NCI-H748 (cell line): ENCODE results near the gene PFKFB3.
"Not testable (repeated sequence)": the region's sequence is repeated elsewhere in the genome, so short reads cannot be mapped to it uniquely, and the experiment has no call there.

Experiments
- DNase-seq: peaks from one replicate; lab custom pipeline; 2025; ENCODE audit not compliant: unreplicated experiment; lab: John Stamatoyannopoulos, UW

The PFKFB3 gene

DNA sequence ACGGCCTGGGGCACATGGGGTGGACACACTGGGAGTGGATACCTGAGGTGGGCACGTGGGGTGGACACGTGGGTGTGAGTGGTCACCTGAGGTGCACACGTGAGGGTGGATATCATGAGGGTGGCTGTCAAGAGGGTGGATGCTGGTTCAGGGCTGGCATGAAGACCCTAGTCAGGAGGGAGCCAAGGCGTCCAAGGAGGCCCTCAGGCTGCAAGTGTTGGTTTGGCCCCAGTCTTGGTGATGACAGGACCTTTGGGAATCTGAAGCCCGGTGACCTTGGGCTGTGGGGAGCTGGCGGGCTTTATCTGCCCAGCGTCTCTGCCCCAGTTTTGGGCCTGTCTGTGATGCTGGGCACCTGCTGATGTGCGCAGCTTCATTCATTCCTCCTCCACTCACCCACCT is 24.9 kb upstream of the PFKFB3 start:
- DNase-seq, result no peak

DNA sequence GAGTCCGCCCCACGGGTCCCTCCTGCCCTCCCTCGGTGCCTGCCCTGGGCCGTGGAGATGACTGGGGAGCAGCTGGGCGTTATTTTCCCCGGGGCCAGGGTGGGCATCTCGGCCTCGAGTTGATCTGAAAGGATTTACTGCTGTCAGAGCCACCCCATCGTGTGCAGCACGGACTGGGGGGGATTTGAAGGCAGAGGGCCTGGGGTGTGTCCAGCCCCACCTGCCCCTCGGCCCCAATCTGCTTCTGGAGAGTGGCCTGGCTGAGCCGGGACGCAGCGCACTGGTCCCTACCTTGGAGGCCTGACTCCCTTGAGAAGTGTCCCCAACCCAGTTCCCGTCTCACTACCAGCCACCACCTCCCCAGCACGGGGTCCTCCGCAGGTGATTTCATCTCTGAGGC is 24.2 kb upstream of the PFKFB3 start:
- DNase-seq, result no peak

DNA sequence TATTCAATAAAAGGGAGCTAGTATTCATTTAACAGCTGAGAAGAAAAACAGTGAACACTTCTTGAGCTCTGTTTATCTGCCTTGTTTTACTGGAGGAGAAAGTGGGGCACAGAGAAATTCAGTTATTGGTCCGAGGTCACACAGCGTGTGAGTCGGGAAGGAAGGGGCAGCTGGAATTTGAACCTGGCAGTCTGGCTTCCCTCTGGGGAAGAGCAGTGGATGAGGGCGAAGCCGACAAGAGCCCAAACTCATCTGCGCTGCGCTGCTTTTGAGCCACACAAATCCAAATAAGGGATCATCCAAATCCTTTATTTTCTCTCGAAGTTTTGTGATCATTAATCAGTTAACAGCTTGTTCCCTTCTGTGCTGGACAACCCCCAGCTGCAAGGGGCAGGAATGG is 23.7 kb upstream of the PFKFB3 start:
- DNase-seq, result no peak

DNA sequence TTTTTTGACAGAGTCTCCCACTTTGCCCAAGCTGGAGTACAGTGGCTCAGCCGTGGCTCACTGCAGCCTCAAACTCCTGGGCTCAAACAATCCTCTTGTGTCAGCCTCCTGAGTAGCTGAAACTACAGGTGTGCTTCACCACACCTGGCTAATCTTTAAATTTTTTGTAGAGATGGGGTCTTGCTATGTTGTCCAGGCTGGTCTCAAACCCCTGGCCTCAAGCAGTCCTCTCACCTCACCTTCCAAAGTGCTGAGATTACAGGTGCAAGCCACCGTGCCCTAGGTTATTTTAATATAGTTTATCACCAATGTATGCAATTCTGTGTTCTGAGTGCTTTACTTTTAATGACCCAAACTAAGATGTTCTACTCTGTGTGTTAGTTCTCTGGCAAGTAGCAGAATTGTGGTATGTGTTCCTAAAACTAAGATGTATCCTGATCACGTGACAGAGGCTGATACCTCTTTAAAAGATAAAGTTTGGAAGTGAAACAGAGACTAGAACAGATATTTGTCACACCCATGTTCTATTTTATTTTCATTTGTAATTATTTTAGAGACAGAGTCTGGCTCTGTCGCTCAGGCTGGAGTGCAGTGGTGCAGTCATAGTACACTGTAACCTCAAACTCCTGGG is 22.1 kb upstream of the PFKFB3 start:
- DNase-seq, result no peak

GRCh38 chr10:6181249-6181648 is 21.5 kb upstream of the PFKFB3 start:
- DNase-seq, result no peak

DNA sequence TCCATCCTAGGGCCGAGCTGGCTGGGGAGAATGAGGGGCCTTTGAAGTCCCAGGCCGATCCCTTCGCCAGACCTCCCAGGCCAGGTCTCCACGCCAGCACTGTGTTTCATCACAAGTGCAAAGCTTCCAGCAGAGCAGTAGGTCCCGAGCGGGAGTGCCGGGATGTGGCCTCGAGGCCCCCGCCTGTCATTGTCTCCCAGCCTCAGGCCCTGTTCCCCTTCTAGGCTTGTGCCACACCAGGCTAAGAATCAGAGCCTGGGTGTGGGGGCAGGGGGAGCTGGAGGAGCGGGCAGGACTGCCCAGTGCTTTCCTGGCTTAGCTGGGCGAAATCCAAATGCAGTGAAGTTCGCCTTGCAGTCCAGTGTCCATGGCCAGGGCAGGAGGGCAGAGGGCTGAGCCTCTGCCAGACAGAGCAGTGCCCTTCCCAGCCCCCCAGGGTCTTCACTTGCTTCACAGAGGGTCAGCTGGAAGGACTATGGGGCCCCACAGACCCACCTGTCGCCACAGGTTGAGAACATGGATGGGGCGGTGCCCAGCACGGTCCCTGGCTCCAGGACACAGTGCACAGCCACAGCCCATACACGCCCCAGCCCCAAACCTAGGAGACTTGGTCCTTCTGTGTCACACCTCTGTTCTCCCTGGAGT is 20.2 kb upstream of the PFKFB3 start:
- no peak for DNase-seq

- no peak for DNase-seq
Measured at GRCh38 chr10:6185039-6185716, 17.6 kb upstream of the PFKFB3 start.

DNA sequence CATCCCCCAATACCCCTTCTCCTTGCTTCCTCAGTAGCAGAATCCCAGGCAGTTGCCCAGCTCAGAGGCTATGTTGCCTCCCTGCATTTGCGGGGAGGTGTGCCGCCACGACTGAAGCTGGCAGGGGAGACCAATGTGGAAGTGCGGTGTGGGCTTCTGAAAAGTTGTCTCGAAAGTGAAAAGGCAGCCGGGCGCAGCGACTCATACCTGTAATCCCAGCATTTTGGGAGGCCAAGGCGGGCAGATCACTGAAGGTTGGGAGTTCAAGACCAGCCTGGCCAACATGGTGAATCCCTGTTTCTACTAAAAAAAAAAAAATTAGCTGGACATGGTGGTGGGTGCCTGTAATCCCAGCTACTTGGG is 15.9 kb upstream of the PFKFB3 start:
- DNase-seq, result no peak

DNA sequence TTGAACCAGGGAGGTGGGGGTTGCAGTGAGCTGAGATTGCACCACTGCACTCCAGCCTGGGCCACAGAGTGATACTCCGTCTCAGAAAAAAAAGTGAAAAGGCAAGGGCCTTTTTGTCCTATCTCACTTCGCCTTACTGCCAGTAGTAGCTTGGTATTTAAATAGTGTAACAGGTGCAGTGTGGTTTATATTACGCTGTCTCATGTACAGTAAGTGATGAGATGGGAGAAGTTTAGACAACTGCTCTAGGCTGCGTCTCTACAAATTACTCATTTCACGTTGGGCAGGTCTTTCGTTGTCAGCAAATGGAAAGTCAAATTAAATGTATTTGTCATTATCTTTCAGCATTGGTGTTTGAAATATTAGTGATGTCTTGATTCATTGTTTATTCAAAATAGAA is 15.5 kb upstream of the PFKFB3 start:
- DNase-seq, result no peak

- not testable (repeated sequence) for DNase-seq
Measured at GRCh38 chr10:6190033-6190432, 12.7 kb upstream of the PFKFB3 start.

DNA sequence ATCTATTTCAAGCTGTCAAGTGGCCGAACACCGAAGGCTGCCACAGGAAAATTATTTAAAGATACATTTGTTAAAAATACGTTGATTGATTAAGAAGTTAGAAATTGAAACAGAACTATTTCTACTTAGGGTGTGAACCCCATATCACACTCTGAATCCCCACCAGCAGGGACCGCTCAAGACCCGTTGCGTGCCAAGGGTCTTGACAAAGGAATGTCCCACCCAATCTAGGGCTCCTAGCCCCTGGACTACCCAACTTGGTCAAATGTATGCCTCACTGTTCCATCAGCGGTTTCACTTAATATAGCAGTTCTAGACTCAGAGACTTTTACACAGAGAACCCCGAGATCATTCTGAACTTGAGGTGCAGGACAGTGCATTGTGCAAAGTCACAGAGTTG is 11.6 kb upstream of the PFKFB3 start:
- no peak for DNase-seq

- DNase-seq, result no peak
Measured at GRCh38 chr10:6191569-6191968, 11.2 kb upstream of the PFKFB3 start.

GRCh38 chr10:6193342-6193741 is 9.4 kb upstream of the PFKFB3 start:
- not testable (repeated sequence) for DNase-seq

GRCh38 chr10:6194311-6194710 is 8.4 kb upstream of the PFKFB3 start:
- no peak for DNase-seq

DNA sequence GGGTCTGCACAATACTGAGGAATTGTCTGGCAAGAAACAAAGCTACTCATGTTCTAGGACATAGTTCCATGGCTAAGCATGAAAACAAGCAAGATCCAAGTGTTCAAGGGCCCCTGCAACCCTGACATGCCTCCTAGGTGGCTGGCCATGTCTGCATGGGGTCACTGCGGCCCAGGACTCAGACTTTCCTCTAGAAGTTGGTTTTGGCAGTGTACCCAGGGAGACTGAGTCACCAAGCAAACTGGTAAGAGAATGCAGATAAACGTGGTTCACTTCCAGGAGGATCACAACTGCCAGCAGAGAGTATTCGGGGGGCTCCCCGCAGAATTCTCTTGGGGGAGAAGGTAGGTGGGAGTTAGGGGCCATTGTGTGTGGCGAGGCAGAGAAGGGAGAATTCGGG is 7.4 kb upstream of the PFKFB3 start:
- DNase-seq, result no peak

- no peak for DNase-seq
Measured at GRCh38 chr10:6195846-6196245, 6.9 kb upstream of the PFKFB3 start.

DNA sequence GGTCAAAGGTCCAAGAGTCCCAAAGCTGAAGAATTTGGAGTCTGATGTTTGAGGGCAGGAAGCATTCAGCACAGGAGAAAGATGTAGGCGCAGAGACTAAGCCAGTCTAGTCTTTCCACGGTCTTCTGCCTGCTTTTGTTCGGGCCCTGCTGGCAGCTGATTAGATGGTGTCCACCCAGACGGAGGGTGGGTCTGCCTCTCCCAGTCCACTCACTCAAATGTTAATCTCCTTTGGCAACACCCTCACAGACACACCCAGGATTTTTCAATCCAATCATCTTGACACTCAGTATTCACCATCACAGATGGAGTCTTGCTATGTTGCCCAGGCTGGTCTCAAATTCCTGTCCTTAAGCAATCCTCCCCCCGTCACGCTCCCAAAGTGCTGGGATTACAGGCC is 6.2 kb upstream of the PFKFB3 start:
- DNase-seq, result not testable (repeated sequence)

GRCh38 chr10:6197321-6197720 is 5.4 kb upstream of the PFKFB3 start:
- DNase-seq, result no peak

DNA sequence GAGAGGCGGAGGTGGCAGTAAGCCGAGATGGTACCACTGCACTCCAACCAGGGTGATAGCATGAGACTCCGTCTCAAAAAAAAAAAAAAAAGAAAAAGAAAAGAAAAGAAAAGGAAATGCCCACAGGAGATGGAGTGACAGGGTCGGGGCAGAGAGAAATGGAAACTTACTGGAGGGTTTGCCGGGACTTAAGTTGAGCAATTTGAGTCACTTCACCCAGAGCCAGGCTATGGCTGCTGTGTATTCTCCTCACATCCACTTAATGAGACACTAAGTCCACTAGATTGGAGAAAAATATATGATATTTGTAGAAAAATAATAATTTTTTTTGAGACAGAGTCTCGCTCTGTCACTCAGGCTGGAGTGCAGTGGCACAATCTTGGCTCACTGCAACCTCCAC is 4.6 kb upstream of the PFKFB3 start:
- DNase-seq, result no peak

DNA sequence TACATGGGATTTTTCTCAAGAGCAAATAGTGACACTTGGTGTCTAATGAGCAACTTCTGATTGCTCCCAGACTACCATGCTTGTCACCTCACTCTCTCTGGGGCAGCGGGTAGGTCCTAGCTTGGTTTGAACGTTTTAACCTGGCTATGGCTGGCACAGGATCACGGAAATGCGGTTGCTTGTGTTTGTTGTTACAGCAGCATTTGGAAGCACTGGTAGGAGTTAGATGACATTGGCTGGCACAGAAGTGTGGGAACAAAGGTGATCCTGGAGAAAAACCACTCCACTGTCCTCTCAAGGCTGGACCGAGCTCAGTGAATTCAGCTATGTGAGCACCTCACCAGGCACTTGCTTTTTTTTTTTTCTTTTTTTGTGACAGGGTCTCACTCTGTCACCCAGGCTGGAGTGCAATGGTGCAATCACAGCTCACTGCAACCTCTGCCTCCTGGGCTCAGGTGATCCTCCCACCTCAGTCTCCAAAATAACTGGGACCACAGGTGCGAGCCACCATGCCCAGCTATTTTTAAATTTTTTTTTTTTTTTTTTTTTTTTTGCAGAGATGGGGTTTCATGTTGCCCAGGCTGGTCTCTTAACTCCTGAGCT is 3.5 kb upstream of the PFKFB3 start:
- no peak for DNase-seq

DNA sequence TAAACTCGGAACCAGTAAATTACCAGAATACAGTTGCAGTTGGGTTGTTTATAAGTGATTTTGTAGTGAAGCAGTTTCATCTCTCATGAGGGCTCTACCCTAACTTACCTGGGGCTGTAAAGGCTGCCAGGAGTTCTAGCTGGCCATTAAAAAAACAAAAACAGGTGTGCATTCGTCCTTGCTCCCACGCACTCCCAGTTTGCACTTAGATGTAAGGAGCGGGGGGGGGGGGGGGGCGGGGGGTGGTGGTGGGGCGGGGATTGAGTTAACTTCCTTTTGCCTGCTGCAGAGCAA is 2.3 kb upstream of the PFKFB3 start:
- DNase-seq, result no peak

DNA sequence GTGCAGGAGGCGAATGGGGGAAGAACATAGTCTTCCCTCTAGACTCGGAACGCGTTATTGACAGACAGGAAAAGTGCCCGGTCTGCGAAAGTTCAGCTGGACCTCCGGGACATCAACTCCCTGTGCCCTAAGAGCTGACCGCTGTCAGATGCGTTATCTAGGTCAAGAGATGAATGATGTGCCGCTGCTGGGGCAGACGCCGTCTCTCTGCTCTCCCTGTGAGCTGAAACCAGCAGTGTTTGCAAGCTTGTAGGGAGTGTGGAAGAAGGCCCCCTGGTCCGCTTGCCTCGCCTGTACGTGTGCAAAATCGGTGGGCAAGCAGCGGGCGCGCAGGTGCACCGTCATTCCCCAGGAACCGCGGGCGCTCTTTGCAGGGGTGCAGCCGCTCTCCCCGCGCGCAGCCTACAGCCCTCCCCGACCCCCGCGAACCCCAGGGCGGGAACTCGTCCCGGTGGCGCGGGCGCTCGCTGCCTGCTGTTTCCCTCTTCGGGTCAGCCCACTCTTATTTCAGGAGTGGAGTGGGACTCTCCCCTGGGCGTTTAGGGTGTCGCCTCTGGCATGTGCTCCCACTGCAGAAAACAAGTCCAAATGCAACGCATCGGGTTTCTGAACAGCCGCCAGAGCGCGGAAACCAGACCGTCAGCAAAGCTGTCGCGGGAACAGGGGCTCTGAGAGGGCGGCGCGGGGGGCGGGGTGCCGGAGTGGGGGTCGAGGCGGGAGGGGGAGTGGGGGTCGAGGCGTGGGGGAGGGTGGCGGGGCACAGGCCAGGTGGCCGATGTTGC is 1.8 kb upstream of the PFKFB3 start:
- DNase-seq, result peak; percentile 53
